ENCODE results near the gene SGIP1.

- TF ChIP-seq CTCF (IDR thresholded peaks at IDR 0.05; ENCODE audit: extremely low read depth in 1 of 2, insufficient read depth in 1 of 2, low read depth in 1 of 2, low read length in 2 of 2) (no peak), POLR2A (IDR thresholded peaks at IDR 0.05; ENCODE audit: low read depth, low read length) (no peak), EZH2 (IDR thresholded peaks at IDR 0.05; ENCODE audit: borderline replicate concordance, low read depth, low read length, severe bottlenecking) (no peak), POLR2AphosphoS5 (IDR thresholded peaks at IDR 0.05; ENCODE audit: insufficient read depth, low read depth, low read length) (no peak)
Observed at GRCh38 chr1:66681686-66682085, 147.7 kb downstream of the SGIP1 start.
